Measurements from ENCODE around the gene TGFBR3.

- TF ChIP-seq, protein P1, sequence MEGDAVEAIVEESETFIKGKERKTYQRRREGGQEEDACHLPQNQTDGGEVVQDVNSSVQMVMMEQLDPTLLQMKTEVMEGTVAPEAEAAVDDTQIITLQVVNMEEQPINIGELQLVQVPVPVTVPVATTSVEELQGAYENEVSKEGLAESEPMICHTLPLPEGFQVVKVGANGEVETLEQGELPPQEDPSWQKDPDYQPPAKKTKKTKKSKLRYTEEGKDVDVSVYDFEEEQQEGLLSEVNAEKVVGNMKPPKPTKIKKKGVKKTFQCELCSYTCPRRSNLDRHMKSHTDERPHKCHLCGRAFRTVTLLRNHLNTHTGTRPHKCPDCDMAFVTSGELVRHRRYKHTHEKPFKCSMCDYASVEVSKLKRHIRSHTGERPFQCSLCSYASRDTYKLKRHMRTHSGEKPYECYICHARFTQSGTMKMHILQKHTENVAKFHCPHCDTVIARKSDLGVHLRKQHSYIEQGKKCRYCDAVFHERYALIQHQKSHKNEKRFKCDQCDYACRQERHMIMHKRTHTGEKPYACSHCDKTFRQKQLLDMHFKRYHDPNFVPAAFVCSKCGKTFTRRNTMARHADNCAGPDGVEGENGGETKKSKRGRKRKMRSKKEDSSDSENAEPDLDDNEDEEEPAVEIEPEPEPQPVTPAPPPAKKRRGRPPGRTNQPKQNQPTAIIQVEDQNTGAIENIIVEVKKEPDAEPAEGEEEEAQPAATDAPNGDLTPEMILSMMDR (IDR thresholded peaks at IDR 0.05), result no peak
- TF ChIP-seq POLR2A (IDR thresholded peaks at IDR 0.05), result no peak
- peak in 1 of 3 donors; percentile 33 for TF ChIP-seq POLR2AphosphoS5 (IDR thresholded peaks at IDR 0.05)
Observed at GRCh38 chr1:91699339-91699974, 186.5 kb downstream of the TGFBR3 start.
